Cardiac muscle cell (in vitro differentiated cells and primary cell): Measurements from ENCODE around the gene USP21. TPM values are rescaled to one million over a fixed set of nuclear protein-coding genes. Genes with fewer than 3 reads are reported as not detected.

Experiments
- DNase-seq, 2 donors: peaks; one replicate each; pipeline versions ENCODE4 v3.0.0 to v3.0.0-alpha.2; 2010 to 2017; ENCODE audit warnings: low read depth in 1 of 2, low spot score in 1 of 2
- H3K27ac ChIP-seq: fragments of 200-600 bp; sonication (generic); 2 replicates; pipeline ENCODE4 v1.5.1; 2016
- H3K27me3 ChIP-seq: fragments of 200-600 bp; sonication (generic); 2 replicates; pipeline ENCODE4 v1.6.0; 2016; ENCODE audit warnings: control low read depth
- H3K36me3 ChIP-seq: fragments of 200-600 bp; sonication (generic); 2 replicates; pipeline ENCODE4 v1.5.1; 2016; ENCODE audit warnings: control low read depth
- H3K4me1 ChIP-seq: fragments of 200-600 bp; sonication (generic); 2 replicates; pipeline ENCODE4 v1.8.1; 2017; ENCODE audit warnings: low read depth, mild to moderate bottlenecking, mixed run types
- H3K4me3 ChIP-seq: fragments of 200-600 bp; sonication (generic); 2 replicates; pipeline ENCODE4 v1.5.1; 2016; ENCODE audit warnings: mild to moderate bottlenecking
- H3K9me3 ChIP-seq: fragments of 200-600 bp; sonication (generic); 2 replicates; pipeline ENCODE4 v1.5.1; 2017; ENCODE audit warnings: low read depth, mild to moderate bottlenecking, control low read depth
- polyA plus RNA-seq: library from polyadenylated mRNA; unstranded; fragments of >200 nt; fragmentation: Nextera tagmentation; extraction: Ambion mirVana; gene quantifications from 2 replicates; pipeline ENCODE4 v1.2.1, GENCODE V29; 2016
- total RNA-seq: library from RNA; depleted of rRNA; stranded (reverse); fragments of >200 nt; gene quantifications from 2 replicates; pipeline ENCODE4 v1.2.3, GENCODE V29; 2016
- TF ChIP-seq, protein P1 (sequence below): IDR thresholded peaks from 2 replicates; pipeline ENCODE4 v1.5.1; 2012; ENCODE audit warnings: low read depth, mild to moderate bottlenecking, low read length

Gene USP21
- total and polyA plus RNA-seq, 2 experiments from 2014 or later, result 19.6 to 48.8 TPM

DNA sequence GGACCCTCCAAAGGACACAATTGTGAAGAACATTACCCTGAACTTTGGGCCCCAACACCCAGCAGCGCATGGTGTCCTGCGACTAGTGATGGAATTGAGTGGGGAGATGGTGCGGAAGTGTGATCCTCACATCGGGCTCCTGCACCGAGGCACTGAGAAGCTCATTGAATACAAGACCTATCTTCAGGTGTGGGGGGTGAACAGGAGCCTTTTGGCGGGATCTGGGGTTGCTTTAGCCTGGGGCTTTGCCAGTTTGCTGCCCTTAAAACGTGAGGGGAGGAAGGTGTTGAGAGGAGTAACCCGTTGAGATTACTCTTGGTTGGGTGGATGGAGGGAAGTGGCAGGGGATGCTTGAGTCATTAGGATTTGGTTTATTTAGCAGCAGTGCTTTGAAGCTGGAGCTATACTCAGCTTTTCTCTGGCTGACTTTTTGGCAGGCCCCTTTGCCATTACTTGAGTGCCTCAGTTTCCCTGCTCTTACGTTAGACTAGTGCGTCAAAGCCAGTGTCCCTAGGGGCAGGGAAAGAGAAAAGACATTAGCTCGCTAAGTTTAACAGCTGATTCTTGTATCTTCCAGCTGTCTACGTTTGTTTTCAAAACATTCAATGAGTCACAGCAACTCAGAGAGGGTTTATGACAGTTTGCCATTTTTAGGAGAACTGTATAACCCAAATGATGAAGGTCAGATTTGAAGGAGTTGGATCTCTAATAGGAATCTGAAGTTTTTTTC lies 47.3 kb downstream of the USP21 start:
- no peak overlapping the region for H3K27ac ChIP-seq

DNA sequence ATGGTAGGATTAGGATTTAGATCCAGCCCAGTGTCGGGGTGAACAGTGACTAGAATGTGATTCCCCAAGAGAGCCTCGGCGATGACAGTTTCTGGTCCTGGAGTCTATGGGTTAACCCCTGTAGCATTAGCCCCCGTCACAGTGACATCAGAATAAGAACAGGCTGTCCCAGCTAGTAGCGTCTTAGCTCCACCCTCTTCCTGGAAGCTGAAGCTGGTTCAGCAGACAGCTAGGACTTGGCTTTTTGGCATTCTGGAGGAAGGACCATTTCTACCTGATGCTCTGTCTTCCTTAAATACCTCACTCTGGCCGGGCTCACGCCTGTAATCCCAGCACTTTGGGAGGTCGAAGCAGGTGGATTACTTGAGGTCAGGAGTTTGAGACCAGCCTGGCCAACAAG lies 47.9 kb downstream of the USP21 start:
- Histone ChIP-seq H3K9me3 (no peaks in the 10 kb centered on the region), H3K36me3 (peaks cover 50% of the 10 kb centered on the region), H3K4me3 (no peak overlapping the region), H3K27ac (no peak overlapping the region), H3K4me1 (no peaks in the 10 kb centered on the region), H3K27me3 (no peaks in the 10 kb centered on the region)
- TF ChIP-seq, protein P1, sequence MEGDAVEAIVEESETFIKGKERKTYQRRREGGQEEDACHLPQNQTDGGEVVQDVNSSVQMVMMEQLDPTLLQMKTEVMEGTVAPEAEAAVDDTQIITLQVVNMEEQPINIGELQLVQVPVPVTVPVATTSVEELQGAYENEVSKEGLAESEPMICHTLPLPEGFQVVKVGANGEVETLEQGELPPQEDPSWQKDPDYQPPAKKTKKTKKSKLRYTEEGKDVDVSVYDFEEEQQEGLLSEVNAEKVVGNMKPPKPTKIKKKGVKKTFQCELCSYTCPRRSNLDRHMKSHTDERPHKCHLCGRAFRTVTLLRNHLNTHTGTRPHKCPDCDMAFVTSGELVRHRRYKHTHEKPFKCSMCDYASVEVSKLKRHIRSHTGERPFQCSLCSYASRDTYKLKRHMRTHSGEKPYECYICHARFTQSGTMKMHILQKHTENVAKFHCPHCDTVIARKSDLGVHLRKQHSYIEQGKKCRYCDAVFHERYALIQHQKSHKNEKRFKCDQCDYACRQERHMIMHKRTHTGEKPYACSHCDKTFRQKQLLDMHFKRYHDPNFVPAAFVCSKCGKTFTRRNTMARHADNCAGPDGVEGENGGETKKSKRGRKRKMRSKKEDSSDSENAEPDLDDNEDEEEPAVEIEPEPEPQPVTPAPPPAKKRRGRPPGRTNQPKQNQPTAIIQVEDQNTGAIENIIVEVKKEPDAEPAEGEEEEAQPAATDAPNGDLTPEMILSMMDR, result no peak
- DNase-seq, result peak in 1 of 2 donors; percentile 90

More for the DNA sequence above, 47.3 kb downstream of the USP21 start:
- Histone ChIP-seq H3K4me1 (no peaks in the 10 kb centered on the region), H3K4me3 (no peak overlapping the region), H3K9me3 (no peaks in the 10 kb centered on the region), H3K36me3 (peaks cover 46% of the 10 kb centered on the region), H3K27me3 (no peaks in the 10 kb centered on the region)
- TF ChIP-seq, protein P1, result no peak
- DNase-seq, result peak in 1 of 2 donors; percentile 76

DNA sequence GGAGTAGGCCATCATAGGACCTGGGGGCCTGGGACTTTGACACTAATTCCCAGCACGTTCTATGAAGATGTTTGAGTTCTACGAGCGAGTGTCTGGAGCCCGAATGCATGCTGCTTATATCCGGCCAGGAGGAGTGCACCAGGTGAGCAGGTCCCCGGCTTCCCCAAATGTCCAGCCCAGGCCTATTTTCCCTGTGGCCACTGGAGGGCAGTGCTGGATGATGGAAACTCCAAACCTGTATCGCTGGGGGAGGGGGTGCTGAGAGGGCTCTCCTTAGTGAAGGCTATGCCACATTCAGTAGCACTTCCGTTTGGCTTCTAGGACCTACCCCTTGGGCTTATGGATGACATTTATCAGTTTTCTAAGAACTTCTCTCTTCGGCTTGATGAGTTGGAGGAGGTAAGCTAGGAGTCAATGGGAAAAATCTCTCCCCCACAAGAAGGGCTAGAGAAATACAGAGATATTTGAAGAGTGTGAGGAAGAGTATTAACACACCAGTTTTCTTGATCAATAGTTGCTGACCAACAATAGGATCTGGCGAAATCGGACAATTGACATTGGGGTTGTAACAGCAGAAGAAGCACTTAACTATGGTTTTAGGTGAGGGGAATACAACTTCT lies 50.6 kb downstream of the USP21 start:
- Histone ChIP-seq H3K27me3 (no peaks in the 10 kb centered on the region), H3K4me3 (no peak overlapping the region), H3K27ac (no peak overlapping the region), H3K4me1 (no peaks in the 10 kb centered on the region), H3K9me3 (no peaks in the 10 kb centered on the region), H3K36me3 (peaks cover 58% of the 10 kb centered on the region)
- peak; percentile 77 to 89 for DNase-seq
- TF ChIP-seq, protein P1, result peak; percentile 96

DNA sequence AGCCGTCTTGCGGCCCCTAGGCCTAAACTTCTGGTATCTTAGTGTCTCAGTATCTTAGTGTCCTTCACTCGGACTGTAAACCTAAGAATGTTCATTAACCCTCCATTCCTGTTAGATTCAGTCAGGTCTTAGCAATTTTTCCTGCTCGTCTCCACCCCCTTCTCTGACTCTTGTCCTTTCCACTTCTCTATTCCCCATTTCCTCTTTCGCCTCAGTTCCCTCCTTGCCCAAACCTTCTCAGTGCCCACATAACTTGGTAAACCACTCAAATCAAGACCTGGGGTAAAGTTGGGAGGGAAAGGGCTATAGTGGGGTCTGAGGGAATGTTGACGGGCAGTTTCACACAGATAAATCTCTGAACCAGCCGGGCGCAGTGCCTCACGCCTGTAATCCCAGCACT lies 55.1 kb downstream of the USP21 start:
- H3K4me3 ChIP-seq, result no peak overlapping the region
- H3K27ac ChIP-seq, result no peak overlapping the region
- TF ChIP-seq, protein P1, result no peak
- H3K27me3 ChIP-seq, result no peaks in the 10 kb centered on the region
- no peak for DNase-seq
- H3K36me3 ChIP-seq, result peaks cover 34% of the 10 kb centered on the region
- peaks cover 6% of the 10 kb centered on the region for H3K4me1 ChIP-seq
- no peaks in the 10 kb centered on the region for H3K9me3 ChIP-seq

DNA sequence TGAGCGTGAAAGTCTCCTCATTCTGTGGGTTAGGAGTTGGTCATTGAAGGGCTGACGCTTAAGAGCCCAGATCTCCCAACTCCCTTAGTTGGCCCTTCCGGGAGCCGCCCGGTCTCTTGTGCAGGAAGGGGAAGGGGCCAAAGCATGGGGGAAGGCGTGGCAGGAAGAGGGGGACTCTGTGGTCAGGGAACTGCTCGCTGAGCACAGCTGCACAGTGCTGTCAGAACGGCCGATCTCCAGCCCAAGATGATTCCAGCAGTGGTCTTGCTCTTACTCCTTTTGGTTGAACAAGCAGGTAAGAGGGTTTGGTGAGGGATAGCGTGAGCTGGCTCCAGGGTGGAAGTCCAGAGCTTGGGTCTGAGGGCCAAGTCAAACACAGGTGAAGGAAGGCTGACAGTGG lies 55.8 kb downstream of the USP21 start, which contains the start of gene FCER1G:
Gene FCER1G (plus strand): TSS at position 220 of the 400 bp plus-strand sequence. CDS start 27 bp downstream, at position 247.
- TF ChIP-seq, protein P1, result no peak
- Histone ChIP-seq H3K9me3 (no peaks in the 10 kb centered on the region), H3K27me3 (no peaks in the 10 kb centered on the region), H3K27ac (no peak within 1 kb of the TSS), H3K4me3 (no peak within 1 kb of the TSS), H3K36me3 (peaks cover 30% of the 10 kb centered on the region), H3K4me1 (peaks cover 6% of the 10 kb centered on the region)
- DNase-seq, result no peak

Other genes with a start within 250 kb of the USP21 start
- not detected in 2 replicates for gene ITLN2, start 204.7 kb upstream of the USP21 start, total RNA-seq
- gene ITLN2, start 204.7 kb upstream of the USP21 start, polyA plus RNA-seq, result not detected in 2 replicates
- 68.1 and 93.7 TPM in 2 replicates for gene F11R, start 138.3 kb upstream of the USP21 start, total RNA-seq
- 90.1 and 139 TPM in 2 replicates for gene F11R, start 138.3 kb upstream of the USP21 start, polyA plus RNA-seq
- gene TSTD1, start 120.5 kb upstream of the USP21 start, total RNA-seq, result 262 and 347 TPM in 2 replicates
- 393 and 448 TPM in 2 replicates for gene TSTD1, start 120.5 kb upstream of the USP21 start, polyA plus RNA-seq
- gene USF1, start 113.5 kb upstream of the USP21 start, total RNA-seq, result 110 and 127 TPM in 2 replicates
- gene USF1, start 113.5 kb upstream of the USP21 start, polyA plus RNA-seq, result 33.7 and 45.5 TPM in 2 replicates
- gene ARHGAP30, start 89.6 kb upstream of the USP21 start, total RNA-seq, result not detected in 2 replicates
- gene ARHGAP30, start 89.6 kb upstream of the USP21 start, polyA plus RNA-seq, result 1.8 and 1.9 TPM in 2 replicates
- gene NECTIN4, start 69.9 kb upstream of the USP21 start, total RNA-seq, result not detected in 2 replicates
- not detected in 2 replicates for gene NECTIN4, start 69.9 kb upstream of the USP21 start, polyA plus RNA-seq
- gene KLHDC9, start 61.1 kb upstream of the USP21 start, total RNA-seq, result 36.5 and 42.4 TPM in 2 replicates
- 41.2 and 48.7 TPM in 2 replicates for gene KLHDC9, start 61.1 kb upstream of the USP21 start, polyA plus RNA-seq
- gene PFDN2, start 41.5 kb upstream of the USP21 start, total RNA-seq, result 85.4 and 137 TPM in 2 replicates
- gene PFDN2, start 41.5 kb upstream of the USP21 start, polyA plus RNA-seq, result 103 and 121 TPM in 2 replicates
- 60.7 and 65.9 TPM in 2 replicates for gene NIT1, start 41.4 kb upstream of the USP21 start, total RNA-seq
- gene NIT1, start 41.4 kb upstream of the USP21 start, polyA plus RNA-seq, result 64.6 and 92.6 TPM in 2 replicates
- gene DEDD, start 26.8 kb upstream of the USP21 start, total RNA-seq, result 28.1 and 36.5 TPM in 2 replicates
- gene DEDD, start 26.8 kb upstream of the USP21 start, polyA plus RNA-seq, result 30.8 and 35.5 TPM in 2 replicates
- 51.2 and 61.2 TPM in 2 replicates for gene UFC1, start 5.5 kb upstream of the USP21 start, total RNA-seq
- 122 and 124 TPM in 2 replicates for gene UFC1, start 5.5 kb upstream of the USP21 start, polyA plus RNA-seq
- gene PPOX, start 6.9 kb downstream of the USP21 start, total RNA-seq, result 35.4 and 53.8 TPM in 2 replicates
- 67.0 and 67.1 TPM in 2 replicates for gene PPOX, start 6.9 kb downstream of the USP21 start, polyA plus RNA-seq
- gene B4GALT3, start 18.0 kb downstream of the USP21 start, total RNA-seq, result 31.3 and 36.9 TPM in 2 replicates
- 44.7 and 54.7 TPM in 2 replicates for gene B4GALT3, start 18.0 kb downstream of the USP21 start, polyA plus RNA-seq
- gene ADAMTS4, start 39.6 kb downstream of the USP21 start, total RNA-seq, result 0.88 and 4.0 TPM in 2 replicates
- 1.9 and 3.5 TPM in 2 replicates for gene ADAMTS4, start 39.6 kb downstream of the USP21 start, polyA plus RNA-seq
- 183 and 204 TPM in 2 replicates for gene NDUFS2, start 42.9 kb downstream of the USP21 start, total RNA-seq
- gene NDUFS2, start 42.9 kb downstream of the USP21 start, polyA plus RNA-seq, result 346 and 367 TPM in 2 replicates
- not detected in 2 replicates for gene FCER1G, start 55.8 kb downstream of the USP21 start, total RNA-seq
- gene FCER1G, start 55.8 kb downstream of the USP21 start, polyA plus RNA-seq, result 0.50 TPM in 1 of 2 replicates, not detected in the other
- gene APOA2, start 64.1 kb downstream of the USP21 start, total RNA-seq, result 1.0 TPM in 1 of 2 replicates, not detected in the other
- gene APOA2, start 64.1 kb downstream of the USP21 start, polyA plus RNA-seq, result 3.1 TPM in 1 of 2 replicates, not detected in the other
- 12.5 and 21.6 TPM in 2 replicates for gene TOMM40L, start 66.6 kb downstream of the USP21 start, total RNA-seq
- 12.6 and 13.6 TPM in 2 replicates for gene TOMM40L, start 66.6 kb downstream of the USP21 start, polyA plus RNA-seq
- 0.33 TPM in 1 of 2 replicates, not detected in the other for gene NR1I3, start 78.7 kb downstream of the USP21 start, total RNA-seq
- gene NR1I3, start 78.7 kb downstream of the USP21 start, polyA plus RNA-seq, result not detected in 2 replicates
- 0.14 and 0.21 TPM in 2 replicates for gene PCP4L1, start 99.2 kb downstream of the USP21 start, total RNA-seq
- not detected in 2 replicates for gene PCP4L1, start 99.2 kb downstream of the USP21 start, polyA plus RNA-seq
- gene MPZ, start 150.5 kb downstream of the USP21 start, total RNA-seq, result 0.35 and 0.77 TPM in 2 replicates
- 0.48 and 0.66 TPM in 2 replicates for gene MPZ, start 150.5 kb downstream of the USP21 start, polyA plus RNA-seq
- gene SDHC, start 154.9 kb downstream of the USP21 start, total RNA-seq, result 19.5 and 22.5 TPM in 2 replicates
- 275 and 333 TPM in 2 replicates for gene SDHC, start 154.9 kb downstream of the USP21 start, polyA plus RNA-seq
- not detected in 2 replicates for gene CFAP126, start 208.4 kb downstream of the USP21 start, total RNA-seq
- not detected in 2 replicates for gene CFAP126, start 208.4 kb downstream of the USP21 start, polyA plus RNA-seq